Measurements from ENCODE around the gene TLR7. TPM values are rescaled to one million over a fixed set of nuclear protein-coding genes. Genes with fewer than 3 reads are reported as not detected.

Gene TLR7
- total RNA-seq, 1 experiment from 2014 or later: not detected

DNA sequence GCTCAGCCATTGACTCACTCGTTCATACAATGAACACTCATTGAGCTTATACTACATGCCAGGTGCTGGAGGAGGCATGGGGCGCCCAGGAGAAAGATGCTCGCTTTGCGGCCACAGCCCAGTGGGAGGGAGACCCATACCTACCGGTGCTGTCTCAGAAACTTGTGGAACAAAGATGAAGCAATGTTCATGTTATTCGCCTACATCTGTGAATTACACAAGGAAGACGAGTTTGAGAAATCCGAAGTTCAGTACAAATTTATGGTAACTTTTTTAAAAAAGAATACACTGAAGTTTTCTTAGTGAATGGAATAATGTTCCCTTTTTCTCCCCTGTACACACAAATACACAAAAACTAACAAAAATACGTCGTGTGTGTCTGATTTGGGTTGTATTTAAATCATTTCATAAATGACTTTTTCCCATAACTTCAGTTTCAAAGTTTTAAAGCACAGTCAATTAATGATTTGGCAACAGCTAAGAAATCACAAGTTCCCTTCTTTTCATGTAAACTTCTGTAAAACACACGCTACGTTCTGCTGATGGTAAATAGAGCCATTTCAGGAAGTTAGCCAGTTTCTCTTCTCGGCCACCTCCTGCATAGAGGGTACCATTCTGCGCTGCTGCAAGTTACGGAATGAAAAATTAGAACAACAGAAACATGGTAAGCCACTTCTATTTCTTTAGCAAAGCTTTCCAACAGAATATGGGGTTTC lies 39.3 kb downstream of the TLR7 start, which contains the start of gene TLR8:
Gene TLR8 (plus strand): TSS at position 575 of the 716 bp plus-strand sequence. CDS start 87 bp downstream, at position 662.
- no peak within 1 kb of the TSS for H3K56ac ChIP-seq (ENCODE audit: insufficient read length, low read depth, low read length)

More for the DNA sequence above, 39.3 kb downstream of the TLR7 start, which contains the start of gene TLR8:
- no peak within 1 kb of the TSS for H3K4me3 Mint-ChIP-seq
- Histone ChIP-seq H2BK120ac (ENCODE audit: low read depth, low read length, poor library complexity, severe bottlenecking) (no peak within 1 kb of the TSS), H3K79me2 (ENCODE audit: insufficient read depth, low read length) (no peaks in the 10 kb centered on the region), H2BK20ac (ENCODE audit: low read depth, low read length, poor library complexity, severe bottlenecking) (no peak within 1 kb of the TSS), H4K5ac (ENCODE audit: insufficient read length, low read depth, low read length) (no peak within 1 kb of the TSS), H3T11ph (ENCODE audit: low read length) (no peak within 1 kb of the TSS), H3K27ac (ENCODE audit: insufficient read length, low read depth, low read length) (no peak within 1 kb of the TSS), H3K23me2 (ENCODE audit: insufficient read length, low read depth, low read length, poor library complexity, severe bottlenecking) (no peaks in the 10 kb centered on the region), H3K27me3 (ENCODE audit: insufficient read depth, low read length) (no peaks in the 10 kb centered on the region), H3K14ac (ENCODE audit: insufficient read depth, low read length) (no peak within 1 kb of the TSS), H3K9ac (ENCODE audit: extremely low read depth, insufficient read length, low read length) (no peak within 1 kb of the TSS), H3K4me1 (ENCODE audit: insufficient read depth, low read length) (no peaks in the 10 kb centered on the region), H2BK5ac (ENCODE audit: insufficient read length, low read length) (no peak within 1 kb of the TSS), H4K20me1 (ENCODE audit: control insufficient read depth, insufficient read depth, insufficient read length) (no peaks in the 10 kb centered on the region), H2BK15ac (ENCODE audit: low read depth, low read length) (no peak within 1 kb of the TSS), H3K9me3 (ENCODE audit: control insufficient read depth, low read depth, low read length) (no peaks in the 10 kb centered on the region), H4K8ac (replicated peaks; ENCODE audit: insufficient read length, low read depth, low read length) (no peak within 1 kb of the TSS), H2BK12ac (ENCODE audit: insufficient read length, low read depth, low read length) (no peak within 1 kb of the TSS), H3K18ac (ENCODE audit: insufficient read length, low read depth, low read length) (no peak within 1 kb of the TSS), H3K23ac (ENCODE audit: insufficient read length, low read depth, low read length) (no peak within 1 kb of the TSS), H2AFZ (ENCODE audit: low read length) (no peak within 1 kb of the TSS), H3K4ac (ENCODE audit: low read depth, low read length) (no peak within 1 kb of the TSS), H4K91ac (ENCODE audit: insufficient read length, low read depth, low read length) (no peak within 1 kb of the TSS), H3K79me1 (ENCODE audit: insufficient read depth, low read depth, low read length, poor library complexity, severe bottlenecking) (no peaks in the 10 kb centered on the region), H2AK5ac (ENCODE audit: insufficient read length, low read length) (no peak within 1 kb of the TSS), H3K4me2 (ENCODE audit: insufficient read depth, insufficient read length, low read length) (no peak within 1 kb of the TSS)
- no CpG with 5 or more reads among the region's 15 CpGs for WGBS (ENCODE audit: extremely low coverage, insufficient read length, low lambda C conversion rate)
- no peak within 1 kb of the TSS for H3K27ac Mint-ChIP-seq
- H3K36me3 Mint-ChIP-seq (ENCODE audit: insufficient read depth in 1 of 3, low read depth in 3 of 3): no peaks in the 10 kb centered on the region; a peak in 2 of 7 replicates
- no peaks in the 10 kb centered on the region for H3K4me1 Mint-ChIP-seq
- TF ChIP-seq, protein P1, sequence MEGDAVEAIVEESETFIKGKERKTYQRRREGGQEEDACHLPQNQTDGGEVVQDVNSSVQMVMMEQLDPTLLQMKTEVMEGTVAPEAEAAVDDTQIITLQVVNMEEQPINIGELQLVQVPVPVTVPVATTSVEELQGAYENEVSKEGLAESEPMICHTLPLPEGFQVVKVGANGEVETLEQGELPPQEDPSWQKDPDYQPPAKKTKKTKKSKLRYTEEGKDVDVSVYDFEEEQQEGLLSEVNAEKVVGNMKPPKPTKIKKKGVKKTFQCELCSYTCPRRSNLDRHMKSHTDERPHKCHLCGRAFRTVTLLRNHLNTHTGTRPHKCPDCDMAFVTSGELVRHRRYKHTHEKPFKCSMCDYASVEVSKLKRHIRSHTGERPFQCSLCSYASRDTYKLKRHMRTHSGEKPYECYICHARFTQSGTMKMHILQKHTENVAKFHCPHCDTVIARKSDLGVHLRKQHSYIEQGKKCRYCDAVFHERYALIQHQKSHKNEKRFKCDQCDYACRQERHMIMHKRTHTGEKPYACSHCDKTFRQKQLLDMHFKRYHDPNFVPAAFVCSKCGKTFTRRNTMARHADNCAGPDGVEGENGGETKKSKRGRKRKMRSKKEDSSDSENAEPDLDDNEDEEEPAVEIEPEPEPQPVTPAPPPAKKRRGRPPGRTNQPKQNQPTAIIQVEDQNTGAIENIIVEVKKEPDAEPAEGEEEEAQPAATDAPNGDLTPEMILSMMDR (conservative IDR thresholded peaks at IDR 0.05): no peak
- DNase-seq: no peak
- peaks cover 61% of the 10 kb centered on the region in 2 experiments for H3K9me3 Mint-ChIP-seq
- H3K27me3 Mint-ChIP-seq (ENCODE audit: low read depth): no peaks in the 10 kb centered on the region; the same call in none of the 2 replicates
